GM19463 (cell line): ENCODE measurements around the gene RPL21.
"Not testable (repeated sequence)": the region's sequence is repeated elsewhere in the genome, so short reads cannot be mapped to it uniquely, and the experiment has no call there.

Experiments
- ATAC-seq: cut with Tn5 transposase; IDR thresholded peaks from one replicate; pipeline ENCODE4 v1.9.1; 2021; ENCODE audit warnings: mild to moderate bottlenecking, moderate library complexity; ENCODE audit not compliant: unreplicated experiment

RPL21 gene

GRCh38 chr13:27283906-27284493, 32.6 kb downstream of the RPL21 start:
- ATAC-seq = no peak

GRCh38 chr13:27288392-27288791, 37.0 kb downstream of the RPL21 start:
- ATAC-seq = no peak

GRCh38 chr13:27289011-27289665, 37.8 kb downstream of the RPL21 start:
- ATAC-seq = no peak

DNA sequence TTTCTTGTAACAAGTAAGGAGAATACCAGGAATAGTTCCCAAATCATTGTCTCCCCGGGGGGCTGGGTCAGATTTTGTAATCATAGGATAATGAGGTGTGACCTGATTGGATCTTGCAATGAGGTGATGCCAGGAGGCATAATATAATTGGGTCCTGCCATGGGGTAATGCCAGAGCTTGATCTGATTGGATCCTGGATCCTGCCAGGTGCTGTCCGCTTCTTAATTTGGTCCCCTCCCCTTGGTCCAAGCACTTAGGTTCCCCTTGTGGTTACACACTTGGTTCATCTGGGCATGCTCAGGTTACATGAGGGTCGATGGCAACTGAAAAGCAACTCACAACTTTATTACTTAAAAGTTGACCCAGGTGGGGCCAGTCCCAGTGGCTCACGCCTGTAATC, 39.4 kb downstream of the RPL21 start:
- no peak for ATAC-seq

- ATAC-seq = not testable (repeated sequence)
These were observed 40.6 kb downstream of the RPL21 start for GRCh38 chr13:27291967-27292366.

DNA sequence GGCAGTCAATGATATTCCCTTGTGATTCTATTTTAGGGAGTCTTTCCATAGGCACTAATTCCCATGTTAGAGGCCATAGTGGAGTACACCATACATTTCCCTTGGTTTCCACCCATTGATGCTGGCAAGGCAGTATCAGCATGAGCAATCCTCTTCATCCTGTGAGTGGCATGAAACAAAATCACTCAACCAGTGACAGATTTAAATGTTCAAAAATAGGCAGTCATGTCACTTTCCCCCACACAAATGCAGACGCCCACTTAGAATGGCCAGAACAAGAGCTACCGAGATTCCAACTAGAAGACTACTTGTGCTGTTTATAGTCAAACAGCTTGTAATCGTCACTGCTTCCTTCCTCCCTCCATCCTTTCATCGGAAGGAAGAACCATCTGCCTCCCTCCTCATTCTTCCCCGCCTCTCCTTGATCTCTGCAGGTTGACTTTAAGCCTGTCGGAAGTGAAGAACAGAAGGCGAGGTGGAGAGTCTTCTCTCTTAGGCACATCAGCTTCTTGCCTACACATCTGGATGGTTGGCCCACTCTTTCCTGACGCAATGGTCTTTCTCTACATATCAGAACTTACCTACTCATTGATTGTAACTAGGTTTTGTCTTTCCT, 41.8 kb downstream of the RPL21 start:
- no peak for ATAC-seq

DNA sequence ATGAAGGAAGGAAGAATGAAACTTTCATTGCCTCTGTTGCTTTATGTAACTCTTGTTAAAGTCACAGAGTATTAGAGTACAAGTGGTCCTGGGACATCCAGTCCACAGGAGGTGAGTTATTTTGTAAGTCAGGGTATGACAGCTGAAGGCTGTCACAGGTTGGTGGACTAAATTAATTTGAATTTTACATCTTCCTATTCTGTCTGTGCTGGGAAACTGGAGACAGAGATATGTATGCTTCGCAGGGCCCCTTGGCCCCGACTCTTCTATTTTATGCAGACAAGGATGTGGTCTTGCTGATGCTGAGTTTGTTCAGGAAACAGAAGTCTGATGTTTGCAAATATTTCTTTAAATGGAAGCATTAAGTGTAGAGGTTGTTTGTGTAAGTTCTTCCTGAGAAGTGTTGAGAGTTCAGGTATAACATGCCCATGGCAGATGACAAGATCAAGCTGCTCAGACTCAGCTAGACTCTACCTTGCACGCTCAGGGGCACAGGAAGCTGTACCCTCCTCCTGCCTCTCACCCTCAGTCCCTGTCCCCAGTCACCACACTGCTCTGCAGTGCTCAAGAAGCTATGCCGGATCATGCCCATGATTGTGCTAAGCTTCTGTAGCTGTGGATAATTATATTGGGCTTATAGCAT, 42.6 kb downstream of the RPL21 start:
- no peak for ATAC-seq

GRCh38 chr13:27295096-27295495, 43.7 kb downstream of the RPL21 start:
- ATAC-seq = no peak

DNA sequence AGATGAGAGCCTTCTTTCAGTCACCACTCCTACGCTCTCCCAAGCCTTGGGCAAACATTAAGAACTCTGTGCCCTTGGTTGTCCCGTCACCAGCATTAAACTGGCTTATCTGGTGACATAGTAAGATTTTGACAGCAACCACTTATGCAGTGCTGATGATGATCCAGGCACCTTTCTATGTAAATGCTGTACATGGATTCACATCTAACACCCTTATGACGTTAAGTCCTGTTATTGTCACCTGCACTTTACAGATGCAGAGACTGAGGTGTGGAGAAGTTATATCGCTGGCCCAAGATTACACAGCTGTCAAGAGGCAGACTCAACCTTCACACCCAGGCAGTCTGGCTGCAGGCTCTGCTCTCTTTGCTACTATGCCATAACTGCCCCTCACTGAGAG, 44.3 kb downstream of the RPL21 start:
- ATAC-seq = no peak

GRCh38 chr13:27296496-27296895, 45.1 kb downstream of the RPL21 start:
- ATAC-seq = no peak

DNA sequence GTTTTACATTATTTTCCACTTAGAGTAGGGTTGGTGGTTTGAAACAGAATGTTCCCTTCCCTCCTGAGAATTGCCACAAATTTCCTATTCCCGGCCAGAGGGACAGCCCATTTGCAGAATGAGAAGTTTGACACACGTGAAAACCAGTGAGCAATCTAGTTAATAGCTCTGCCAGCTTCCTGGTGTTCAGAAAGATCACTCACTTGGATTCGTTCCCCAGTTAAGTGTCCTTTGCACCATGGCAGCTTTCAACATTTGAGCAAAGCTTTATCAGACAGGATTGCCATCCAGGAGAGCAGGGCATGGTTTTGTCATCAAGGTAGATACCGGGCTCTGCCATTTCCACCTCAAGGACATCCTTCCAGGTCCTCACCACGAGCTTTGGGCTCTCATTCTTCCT, 47.5 kb downstream of the RPL21 start:
- ATAC-seq = no peak

GRCh38 chr13:27300406-27300805, 49.0 kb downstream of the RPL21 start:
- not testable (repeated sequence) for ATAC-seq

DNA sequence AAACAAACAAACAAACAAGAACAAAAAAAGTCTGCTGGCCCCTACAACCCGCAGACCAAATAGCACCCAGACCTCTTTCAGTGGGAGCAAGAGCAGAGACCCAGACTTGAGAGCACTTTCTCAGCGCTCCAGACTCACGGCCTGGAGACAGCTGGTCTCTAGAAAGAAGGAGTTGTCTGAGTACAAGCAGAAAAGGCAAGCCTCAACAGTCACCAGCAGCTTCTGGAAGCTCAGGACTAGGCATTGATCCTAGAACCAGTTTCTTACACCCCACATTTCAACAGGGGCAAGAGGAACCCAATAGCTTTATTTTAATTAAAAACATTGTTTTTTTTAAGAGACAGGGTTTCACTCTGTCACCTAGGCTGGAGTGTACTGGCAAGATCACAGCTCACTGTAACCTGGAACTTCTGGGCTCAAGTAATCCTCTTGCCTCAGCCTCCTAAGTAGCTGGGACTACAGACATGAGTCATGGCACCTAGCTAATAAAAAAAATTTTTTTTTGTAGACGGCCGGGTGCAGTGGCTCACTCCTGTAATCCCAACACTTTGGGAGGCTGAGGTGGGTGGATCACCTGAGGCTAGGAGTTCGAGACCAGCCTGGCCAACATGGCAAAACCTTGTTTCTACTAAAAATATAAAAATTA, 49.7 kb downstream of the RPL21 start:
- no peak for ATAC-seq

GRCh38 chr13:27302643-27303262, 51.4 kb downstream of the RPL21 start:
- no peak for ATAC-seq

- no peak for ATAC-seq
These were observed 52.7 kb downstream of the RPL21 start for GRCh38 chr13:27304099-27304498.

- ATAC-seq = no peak
These were observed 53.3 kb downstream of the RPL21 start for GRCh38 chr13:27304611-27305010.
